Stimulated activated CD8-positive, alpha-beta memory T cell treated with anti-CD3 and anti-CD28 coated beads, Interleukin-7, amount 100 ng/mL, for 48 hours (primary cell): Measurements from ENCODE around the gene SLCO4A1.

Experiments
- DNase-seq, 2 donors: peaks; one replicate each; pipeline ENCODE4 v3.0.0-alpha.2; 2020; ENCODE audit warnings: low read depth in 1 of 2; ENCODE audit errors: extremely low read depth in 1 of 2

SLCO4A1 gene

GRCh38 chr20:62650551-62651284 lies 8.4 kb downstream of the SLCO4A1 start:
- DNase-seq, result no peak

- peak; percentile 53 to 79 for DNase-seq
Measured at GRCh38 chr20:62651285-62652021, 9.2 kb downstream of the SLCO4A1 start.

- DNase-seq, result peak; percentile 37 to 61
Measured at GRCh38 chr20:62652041-62652893, 10.0 kb downstream of the SLCO4A1 start.

GRCh38 chr20:62652894-62653305 lies 10.6 kb downstream of the SLCO4A1 start:
- no peak for DNase-seq

- DNase-seq, result no peak
Measured at GRCh38 chr20:62653373-62653772, 11.1 kb downstream of the SLCO4A1 start.

- DNase-seq, result no peak
Measured at GRCh38 chr20:62653951-62654685, 11.8 kb downstream of the SLCO4A1 start.

- DNase-seq, result no peak
Measured at GRCh38 chr20:62655282-62656196, 13.2 kb downstream of the SLCO4A1 start.

GRCh38 chr20:62656197-62656918 lies 14.1 kb downstream of the SLCO4A1 start:
- no peak for DNase-seq

- no peak for DNase-seq
Measured at GRCh38 chr20:62656919-62657588, 14.8 kb downstream of the SLCO4A1 start.

GRCh38 chr20:62657589-62657942 lies 15.3 kb downstream of the SLCO4A1 start:
- DNase-seq, result no peak

- DNase-seq, result no peak
Measured at GRCh38 chr20:62657956-62658355, 15.7 kb downstream of the SLCO4A1 start.

GRCh38 chr20:62658593-62659178 lies 16.4 kb downstream of the SLCO4A1 start:
- no peak for DNase-seq

- no peak for DNase-seq
Measured at GRCh38 chr20:62659488-62660239, 17.4 kb downstream of the SLCO4A1 start.

GRCh38 chr20:62660240-62660615 lies 17.9 kb downstream of the SLCO4A1 start:
- DNase-seq, result no peak

- no peak for DNase-seq
Measured at GRCh38 chr20:62660768-62661167, 18.5 kb downstream of the SLCO4A1 start.

GRCh38 chr20:62661647-62662046 lies 19.3 kb downstream of the SLCO4A1 start:
- DNase-seq, result no peak

GRCh38 chr20:62662422-62662821 lies 20.1 kb downstream of the SLCO4A1 start:
- no peak for DNase-seq
